ENCODE data around the gene TPRG1. TPM values are rescaled to one million over a fixed set of nuclear protein-coding genes. Genes with fewer than 3 reads are reported as not detected.

TPRG1 gene
- total RNA-seq, 4 donors from 2014 or later, result 11.7 to 37.3 (median 14.8) TPM

- Histone ChIP-seq H3K27ac (no peak overlapping the region), H3K27me3 (no peaks in the 10 kb centered on the region), H3K4me3 (no peak overlapping the region), H3K36me3 (no peaks in the 10 kb centered on the region), H3K4me1 (no peaks in the 10 kb centered on the region), H3K9me3 (peaks cover 0 to 27% (median 6%) of the 10 kb centered on the region in 4 donors)
- DNase-seq (ENCODE audit: low spot score in 2 of 2), result no peak
- TF ChIP-seq EP300 (IDR thresholded peaks at IDR 0.05) (no peak), POLR2A (IDR thresholded peaks at IDR 0.05) (no peak), CTCF (IDR thresholded peaks at IDR 0.05) (no peak)
These were observed 21.0 kb downstream of the TPRG1 start for GRCh38 chr3:189192725-189193124.

GRCh38 chr3:189195302-189195701 is 23.5 kb downstream of the TPRG1 start:
- 86 to 90% methylated on average over 5 of the region's 5 CpGs for WGBS, 2 donors
- Histone ChIP-seq H3K9me3 (peaks cover 0 to 27% (median 6%) of the 10 kb centered on the region in 4 donors), H3K4me1 (no peaks in the 10 kb centered on the region), H3K27ac (no peak overlapping the region), H3K27me3 (no peaks in the 10 kb centered on the region), H3K36me3 (no peaks in the 10 kb centered on the region), H3K4me3 (no peak overlapping the region)
- TF ChIP-seq POLR2A (IDR thresholded peaks at IDR 0.05) (no peak), EP300 (IDR thresholded peaks at IDR 0.05) (no peak), CTCF (IDR thresholded peaks at IDR 0.05) (no peak)
- DNase-seq (ENCODE audit: low spot score in 2 of 2), result no peak

- peaks cover 0 to 3% (median 0%) of the 10 kb centered on the region in 4 donors for H3K4me1 ChIP-seq
- no peak overlapping the region for H3K4me3 ChIP-seq
- H3K9me3 ChIP-seq, result no peaks in the 10 kb centered on the region
- no peaks in the 10 kb centered on the region for H3K36me3 ChIP-seq
- no peak overlapping the region for H3K27ac ChIP-seq
- no peak for DNase-seq (ENCODE audit: low spot score in 2 of 2)
- H3K27me3 ChIP-seq, result no peaks in the 10 kb centered on the region
- 66 to 68% methylated on average over 6 of the region's 6 CpGs for WGBS, 2 donors
- TF ChIP-seq POLR2A (IDR thresholded peaks at IDR 0.05), result no peak
- TF ChIP-seq EP300 (IDR thresholded peaks at IDR 0.05), result no peak
- TF ChIP-seq CTCF (IDR thresholded peaks at IDR 0.05), result no peak
These were observed 30.3 kb downstream of the TPRG1 start for GRCh38 chr3:189202106-189202505.

- DNase-seq (ENCODE audit: low spot score in 2 of 2), result no peak
- no peaks in the 10 kb centered on the region for H3K36me3 ChIP-seq
These were observed 30.8 kb downstream of the TPRG1 start for GRCh38 chr3:189202583-189202982.

More at GRCh38 chr3:189202583-189202982, 30.8 kb downstream of the TPRG1 start:
- TF ChIP-seq CTCF (IDR thresholded peaks at IDR 0.05), result no peak
- no peak for TF ChIP-seq EP300 (IDR thresholded peaks at IDR 0.05)
- TF ChIP-seq POLR2A (IDR thresholded peaks at IDR 0.05), result no peak
- Histone ChIP-seq H3K4me1 (peaks cover 0 to 3% (median 0%) of the 10 kb centered on the region in 4 donors), H3K27ac (no peak overlapping the region), H3K9me3 (no peaks in the 10 kb centered on the region), H3K4me3 (no peak overlapping the region), H3K27me3 (no peaks in the 10 kb centered on the region)
- 36 to 40% methylated on average over 6 of the region's 6 CpGs for WGBS, 2 donors
